Uterus (tissue), 2 donors: ENCODE data around the gene SART1.

Experiments used
- CTCF ChIP-seq, 4 experiments: fragments of 200-600 bp in 2 of 4; fragments of 450-650 bp in 2 of 4; sonication (generic) in 2 of 4; IDR thresholded peaks; one replicate each; pipeline ENCODE4 v1.5.1; 2016 to 2019; ENCODE audit warnings: antibody characterized with exemption in 4 of 4, mild to moderate bottlenecking in 2 of 4, moderate library complexity in 1 of 4
- POLR2A ChIP-seq, 2 donors: fragments of 450-650 bp; IDR thresholded peaks; one replicate each; pipeline ENCODE4 v1.6.1; 2016; ENCODE audit warnings: antibody characterized with exemption in 2 of 2, mild to moderate bottlenecking in 1 of 2, moderate library complexity in 1 of 2

DNA sequence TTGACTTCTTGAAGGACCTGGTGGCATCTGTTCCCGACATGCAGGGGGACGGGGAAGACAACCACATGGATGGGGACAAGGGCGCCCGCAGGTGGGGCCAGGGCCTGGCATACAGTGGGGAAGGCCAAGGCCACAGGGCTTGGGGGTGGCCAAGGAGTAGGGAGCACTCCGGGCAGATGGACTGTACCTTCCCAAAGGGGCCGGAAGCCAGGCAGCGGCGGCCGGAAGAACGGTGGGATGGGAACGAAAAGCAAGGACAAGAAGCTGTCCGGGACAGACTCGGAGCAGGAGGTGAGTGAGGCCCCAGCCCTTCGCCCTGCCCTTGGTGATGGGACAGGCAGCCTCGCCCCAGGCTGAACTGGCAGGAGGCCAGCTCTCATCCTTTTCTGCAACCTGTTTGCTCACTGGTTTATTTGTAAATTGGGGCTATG is 41.1 kb upstream of the SART1 start:
- no peak for TF ChIP-seq CTCF (IDR thresholded peaks at IDR 0.05)
- no peak for TF ChIP-seq POLR2A (IDR thresholded peaks at IDR 0.05)
